Rectal smooth muscle tissue (tissue), 1 donor: ENCODE measurements around the gene DNMT3A.
A peak's percentile ranks its signal among the peaks of the same experiment; 100 is the strongest.

Experiments used
- H3K27ac ChIP-seq: one replicate; pipeline ENCODE4 v1.7.0; 2013; ENCODE audit warnings: low read depth, low read length, inconsistent platforms
- H3K27me3 ChIP-seq: one replicate; pipeline ENCODE4 v1.7.0; 2013; ENCODE audit warnings: low read length; ENCODE audit not compliant: control insufficient read depth, insufficient read depth
- H3K36me3 ChIP-seq: one replicate; pipeline ENCODE4 v1.7.0; 2013; ENCODE audit warnings: low read length; ENCODE audit not compliant: control insufficient read depth, insufficient read depth
- H3K4me1 ChIP-seq: one replicate; pipeline ENCODE4 v1.7.0; 2013; ENCODE audit warnings: low read length; ENCODE audit not compliant: control insufficient read depth, insufficient read depth
- H3K4me3 ChIP-seq: one replicate; pipeline ENCODE4 v1.7.0; 2013; ENCODE audit warnings: low read length
- H3K9ac ChIP-seq: one replicate; pipeline ENCODE4 v1.7.0; 2013; ENCODE audit warnings: low read length

Gene DNMT3A

DNA sequence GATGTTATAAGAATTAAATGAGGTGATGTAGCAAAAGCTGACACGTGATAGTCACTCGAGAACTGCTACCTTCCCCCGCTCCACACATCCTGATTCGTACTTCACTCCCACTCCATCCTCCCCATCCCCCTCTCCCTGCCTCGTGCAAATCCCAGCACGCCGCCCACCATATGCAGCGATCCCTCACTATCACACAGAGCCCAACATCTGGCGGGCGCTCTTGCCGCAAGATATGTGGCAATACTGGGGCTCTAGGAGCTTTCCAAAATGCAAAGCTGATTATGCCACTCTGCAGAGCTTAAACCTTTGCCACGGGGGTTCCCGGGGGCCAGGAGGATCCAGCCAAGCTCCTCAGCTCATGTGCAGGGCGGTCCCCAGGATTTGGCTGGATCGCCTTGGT is 37.4 kb downstream of the DNMT3A start:
- H3K9ac ChIP-seq: no peak overlapping the region
- no peak overlapping the region for H3K4me3 ChIP-seq
- no peak overlapping the region for H3K27ac ChIP-seq
- no peaks in the 10 kb centered on the region for H3K36me3 ChIP-seq
- H3K27me3 ChIP-seq: no peaks in the 10 kb centered on the region
- peaks cover 22% of the 10 kb centered on the region for H3K4me1 ChIP-seq

DNA sequence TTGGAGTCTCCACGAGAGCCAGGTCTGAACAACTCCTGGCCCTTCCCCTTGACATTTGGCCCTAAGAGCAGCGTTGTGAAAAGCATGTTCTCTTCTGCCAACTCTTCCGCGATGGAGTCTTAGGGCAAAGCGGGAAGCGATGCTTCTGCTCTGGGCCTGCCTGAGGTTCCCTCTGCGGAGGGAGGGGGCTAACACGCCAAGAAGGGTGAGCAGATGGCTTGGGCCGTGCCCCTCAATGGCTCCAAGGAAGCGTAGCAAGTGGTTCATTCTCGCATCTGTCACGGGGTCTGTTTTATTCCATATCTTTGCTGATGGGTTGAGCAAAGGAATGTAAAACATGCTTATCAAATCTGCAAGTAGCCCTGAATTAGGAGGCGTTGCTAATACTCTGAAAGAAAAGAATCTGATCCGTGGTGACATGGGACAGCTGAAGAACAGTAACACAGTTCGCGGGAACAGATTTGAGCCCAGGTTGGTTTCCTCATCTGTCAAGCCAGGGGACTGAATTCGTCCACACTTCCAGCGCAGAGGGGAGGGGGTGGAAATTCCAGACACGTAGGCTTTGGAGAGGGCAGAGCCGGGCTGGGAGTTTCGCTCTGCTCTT is 38.0 kb downstream of the DNMT3A start:
- no peaks in the 10 kb centered on the region for H3K36me3 ChIP-seq
- H3K4me1 ChIP-seq: peaks cover 22% of the 10 kb centered on the region
- H3K27me3 ChIP-seq: no peaks in the 10 kb centered on the region
- H3K27ac ChIP-seq: no peak overlapping the region
- H3K4me3 ChIP-seq: no peak overlapping the region
- H3K9ac ChIP-seq: no peak overlapping the region

DNA sequence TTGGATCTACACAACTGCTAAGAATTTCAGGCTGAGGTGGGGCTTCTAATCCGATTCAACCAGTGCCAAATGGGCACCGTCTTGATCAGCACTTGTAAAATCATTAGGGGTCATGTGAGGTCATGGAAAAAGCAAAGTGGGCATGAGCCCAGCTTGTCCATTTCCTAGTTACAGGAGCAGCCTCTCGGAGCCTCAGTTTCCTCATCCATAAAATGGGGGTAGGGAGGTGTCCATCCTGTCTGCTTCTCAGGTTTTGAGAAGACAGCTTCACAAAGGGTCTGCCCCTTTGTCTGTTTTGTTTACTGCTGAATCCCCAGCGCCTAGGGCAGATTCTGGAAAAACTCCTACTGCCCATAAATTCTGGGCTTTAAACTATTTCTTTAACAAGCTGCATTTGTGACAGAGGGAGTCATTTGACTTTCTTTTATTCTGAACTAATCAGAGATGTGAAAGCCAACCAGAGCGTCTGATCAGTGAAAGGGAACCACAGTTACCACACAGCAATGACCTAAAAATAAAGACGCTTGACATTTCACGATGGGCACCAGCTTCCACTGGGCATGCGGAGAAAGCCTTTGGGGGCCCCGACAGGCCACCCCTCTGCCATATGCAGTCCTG is 38.9 kb downstream of the DNMT3A start:
- no peaks in the 10 kb centered on the region for H3K27me3 ChIP-seq
- H3K36me3 ChIP-seq: no peaks in the 10 kb centered on the region
- peaks cover 17% of the 10 kb centered on the region for H3K4me1 ChIP-seq
- H3K4me3 ChIP-seq: no peak overlapping the region
- H3K27ac ChIP-seq: no peak overlapping the region
- no peak overlapping the region for H3K9ac ChIP-seq

DNA sequence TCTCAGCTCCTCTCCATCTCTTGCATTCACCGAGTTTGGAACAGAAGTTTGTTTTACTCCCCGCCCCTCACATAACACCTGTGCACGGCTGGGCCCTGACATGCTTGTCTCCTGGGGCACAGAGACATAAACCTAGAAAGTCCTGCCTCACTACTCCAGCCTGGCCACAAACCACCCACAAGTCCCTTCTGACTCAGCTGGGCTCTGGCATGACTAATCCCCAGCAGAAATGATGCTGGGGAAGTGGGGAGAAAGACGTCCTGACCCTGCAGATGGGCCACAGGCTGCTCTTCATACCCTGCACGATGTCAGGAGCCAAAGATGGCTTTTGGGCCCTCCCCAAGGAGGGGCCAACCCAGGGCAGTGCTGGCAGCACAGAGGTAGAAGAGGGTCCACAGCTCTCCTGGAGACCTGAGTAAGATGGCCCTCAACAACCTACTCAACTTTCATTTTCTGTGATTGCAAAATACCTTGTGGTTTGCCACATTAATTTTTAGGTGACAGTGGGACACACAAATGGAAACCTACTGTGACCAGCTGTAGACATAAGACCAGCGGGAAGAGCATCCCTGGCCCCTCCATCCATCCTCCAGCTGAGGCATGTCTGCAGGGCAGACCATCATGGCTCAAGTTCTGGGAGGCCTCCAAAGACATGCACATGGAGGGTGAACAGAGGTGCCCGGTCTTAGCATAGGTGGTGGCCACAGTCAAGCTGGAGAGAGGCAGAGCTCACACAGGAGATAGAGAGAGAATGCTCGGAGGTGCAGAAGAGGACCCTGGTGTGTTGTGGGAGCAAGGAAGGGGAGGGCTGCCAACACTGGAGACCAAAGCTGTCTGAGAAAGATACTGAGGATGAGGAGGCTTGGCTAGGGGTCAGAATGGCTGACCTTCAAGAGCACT is 40.0 kb downstream of the DNMT3A start:
- Histone ChIP-seq H3K27me3 (no peaks in the 10 kb centered on the region), H3K36me3 (no peaks in the 10 kb centered on the region), H3K4me1 (peaks cover 13% of the 10 kb centered on the region), H3K27ac (no peak overlapping the region), H3K9ac (no peak overlapping the region), H3K4me3 (no peak overlapping the region)

DNA sequence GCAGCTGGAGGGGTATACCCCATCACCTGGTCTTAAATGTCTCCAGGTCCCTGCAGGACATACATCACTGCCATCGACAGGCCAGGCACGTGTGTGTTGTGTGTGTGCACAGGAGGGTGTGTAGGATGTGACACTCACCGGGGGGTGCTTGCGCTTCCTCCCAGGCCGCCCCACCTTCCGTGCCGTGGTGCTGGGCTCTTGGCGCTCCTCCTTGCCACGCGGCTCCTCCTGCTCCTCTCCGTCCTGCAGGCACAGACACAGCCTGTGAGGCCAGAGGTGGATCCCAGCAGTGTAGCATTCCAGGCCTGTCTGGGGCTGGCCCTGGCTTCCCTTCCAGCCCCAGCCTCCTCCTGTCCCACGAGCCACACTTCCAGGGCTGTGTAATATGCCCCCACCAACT is 41.7 kb downstream of the DNMT3A start:
- no peak overlapping the region for H3K4me3 ChIP-seq
- no peak overlapping the region for H3K9ac ChIP-seq
- H3K36me3 ChIP-seq: no peaks in the 10 kb centered on the region
- no peaks in the 10 kb centered on the region for H3K27me3 ChIP-seq
- no peak overlapping the region for H3K27ac ChIP-seq
- H3K4me1 ChIP-seq: peaks cover 8% of the 10 kb centered on the region

DNA sequence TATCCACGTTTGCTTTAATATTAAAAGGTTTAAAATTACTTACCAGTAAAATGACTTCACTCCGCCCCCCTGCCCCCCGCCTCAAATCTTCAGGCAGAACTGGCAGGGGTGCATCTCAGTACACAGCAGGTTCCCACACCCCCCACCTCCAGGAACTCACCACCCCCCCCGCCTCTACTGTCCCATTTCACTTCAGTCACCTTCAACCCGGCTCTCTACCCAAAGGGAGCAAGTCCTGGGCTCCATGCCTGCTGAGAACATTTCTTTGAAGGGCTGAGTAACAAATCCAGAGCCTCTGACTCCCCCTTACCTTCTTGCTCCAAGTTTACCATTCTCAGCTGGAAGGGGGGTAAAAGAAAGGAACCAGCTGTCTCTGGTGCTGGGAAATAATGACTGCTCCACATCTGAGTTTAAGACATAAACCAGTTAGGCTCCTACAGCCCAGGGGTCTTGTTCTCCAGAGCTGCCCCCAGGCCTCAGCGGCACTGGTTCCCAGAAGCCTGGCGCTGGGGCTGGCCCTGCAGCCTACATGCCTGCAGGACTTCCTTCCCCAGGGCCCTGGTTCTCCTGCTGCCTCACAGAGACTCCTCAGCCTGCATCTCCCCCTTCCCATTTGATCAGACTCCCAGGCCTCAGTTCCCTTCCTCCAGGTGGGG is 42.8 kb downstream of the DNMT3A start:
- Histone ChIP-seq H3K27ac (no peak overlapping the region), H3K27me3 (no peaks in the 10 kb centered on the region), H3K4me1 (peaks cover 19% of the 10 kb centered on the region), H3K36me3 (no peaks in the 10 kb centered on the region), H3K4me3 (no peak overlapping the region), H3K9ac (no peak overlapping the region)

DNA sequence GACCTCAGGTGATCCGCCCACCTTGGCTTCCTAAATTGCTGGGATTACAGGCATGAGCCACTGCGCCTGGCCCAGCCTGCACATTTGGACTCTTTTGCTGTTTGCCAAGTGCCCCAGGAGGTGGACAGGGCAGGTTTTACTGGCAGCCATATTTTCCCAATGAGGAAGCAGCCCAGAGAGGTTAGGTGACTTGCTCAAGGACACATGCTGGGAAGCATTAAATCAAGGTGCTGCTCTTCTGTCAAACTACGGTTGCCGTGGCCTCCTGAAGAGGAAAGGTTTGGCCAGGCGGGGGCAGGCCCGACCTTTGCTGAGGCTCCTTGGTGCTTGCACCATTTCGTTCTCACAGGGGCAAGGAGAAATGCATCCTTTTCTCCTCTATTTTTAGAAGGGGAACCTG is 44.0 kb downstream of the DNMT3A start:
- Histone ChIP-seq H3K4me1 (peaks cover 19% of the 10 kb centered on the region), H3K9ac (no peak overlapping the region), H3K27me3 (no peaks in the 10 kb centered on the region), H3K36me3 (no peaks in the 10 kb centered on the region), H3K27ac (no peak overlapping the region), H3K4me3 (no peak overlapping the region)

DNA sequence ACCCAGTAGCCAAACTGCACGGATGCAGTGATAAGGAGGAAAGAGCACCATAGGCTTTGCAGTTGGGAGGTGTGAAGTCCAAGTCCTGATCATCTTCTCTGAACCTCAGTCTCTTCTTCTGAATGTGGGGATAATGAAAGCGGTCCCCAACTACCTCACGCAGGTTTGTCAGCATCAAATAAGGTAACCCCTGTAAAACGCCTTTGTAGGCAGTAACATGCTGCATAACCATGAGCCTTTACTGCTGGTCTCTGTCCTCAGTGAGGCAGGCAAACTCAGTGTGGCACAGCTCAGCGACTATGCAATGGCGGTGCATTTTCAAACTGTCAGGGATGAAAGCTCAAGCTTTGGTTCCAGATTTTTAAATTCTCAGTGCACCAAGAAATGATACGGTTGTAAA is 46.1 kb downstream of the DNMT3A start:
- H3K27ac ChIP-seq: peak overlapping the region; percentile 81
- no peaks in the 10 kb centered on the region for H3K27me3 ChIP-seq
- H3K36me3 ChIP-seq: no peaks in the 10 kb centered on the region
- H3K9ac ChIP-seq: no peak overlapping the region
- peaks cover 19% of the 10 kb centered on the region for H3K4me1 ChIP-seq
- peak overlapping the region; percentile 45 for H3K4me3 ChIP-seq

DNA sequence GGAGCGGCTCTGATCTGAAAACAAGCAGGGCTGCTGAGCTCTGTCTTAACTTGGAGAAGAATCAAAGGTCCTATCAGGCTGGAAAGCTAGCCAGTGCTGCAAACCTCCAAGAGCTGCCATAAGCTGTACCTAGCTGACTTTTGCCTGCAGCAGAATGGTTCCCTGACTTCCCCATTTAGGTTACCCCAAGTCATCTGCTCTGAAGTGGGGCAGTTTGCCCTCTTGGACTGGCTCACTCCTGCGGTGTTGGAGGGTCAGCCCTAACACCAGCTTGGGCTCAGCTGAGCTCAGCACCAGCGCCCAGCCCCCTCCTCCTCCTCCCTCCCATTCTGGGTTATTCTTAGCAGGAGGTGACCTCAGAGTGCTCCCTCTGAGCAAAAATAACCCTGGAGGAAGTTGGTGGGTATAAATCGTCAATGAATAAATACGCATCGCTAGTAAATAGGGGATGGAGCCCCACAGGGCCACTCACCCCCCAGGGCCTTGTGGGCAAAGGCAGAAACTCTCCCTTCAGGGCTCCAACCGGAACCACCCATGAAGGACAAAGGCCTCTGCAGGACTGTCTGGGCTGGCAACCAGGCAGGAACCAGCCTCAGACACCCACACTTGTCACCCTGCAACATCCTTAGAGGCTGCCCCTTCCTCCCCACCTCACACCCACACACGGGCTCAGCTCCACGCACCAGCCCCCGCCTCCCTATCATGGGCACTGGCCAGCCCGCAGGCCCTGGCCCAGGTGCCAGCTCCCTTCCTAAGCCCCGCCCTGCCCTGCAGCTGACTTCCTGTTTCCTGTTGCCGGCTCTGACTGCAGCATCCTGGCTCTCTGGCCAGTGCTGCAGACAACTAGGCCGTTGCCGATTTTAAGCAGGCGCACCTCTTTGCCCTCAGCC is 46.9 kb downstream of the DNMT3A start:
- Histone ChIP-seq H3K36me3 (no peaks in the 10 kb centered on the region), H3K9ac (no peak overlapping the region), H3K27me3 (no peaks in the 10 kb centered on the region), H3K4me1 (peaks cover 19% of the 10 kb centered on the region), H3K27ac (peak overlapping the region; percentile 81), H3K4me3 (peak overlapping the region; percentile 45)

DNA sequence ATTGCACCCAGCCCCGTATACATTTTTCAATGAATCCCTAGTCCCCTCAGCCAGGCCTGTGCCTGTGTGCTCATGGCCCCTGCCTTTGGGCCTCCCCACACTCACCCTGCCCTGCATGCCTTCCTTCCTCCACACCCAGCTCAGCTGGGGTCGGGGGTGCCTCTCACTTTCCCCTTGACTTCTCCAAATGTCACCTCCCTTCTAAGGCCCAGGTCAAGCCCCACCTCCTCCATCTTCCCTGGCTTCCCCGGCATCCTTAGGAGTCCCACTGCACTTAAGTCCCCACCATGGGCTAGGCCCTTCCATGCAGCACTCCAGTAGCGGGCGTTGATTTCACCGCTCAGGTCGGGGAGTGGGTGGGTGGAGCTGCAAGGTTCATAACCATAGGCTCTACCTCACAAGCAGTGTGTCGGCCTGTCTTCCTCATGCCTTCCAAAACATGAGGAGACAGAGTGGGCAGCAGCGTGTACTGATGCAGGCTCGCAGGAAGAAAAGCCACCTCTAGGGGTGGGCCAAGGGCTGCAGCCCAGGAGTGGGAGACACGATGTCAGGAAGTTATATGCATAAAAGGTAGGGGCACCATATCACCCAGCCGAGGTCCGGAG is 47.7 kb downstream of the DNMT3A start:
- peak overlapping the region; percentile 45 for H3K4me3 ChIP-seq
- no peaks in the 10 kb centered on the region for H3K36me3 ChIP-seq
- no peak overlapping the region for H3K9ac ChIP-seq
- H3K4me1 ChIP-seq: peaks cover 19% of the 10 kb centered on the region
- no peaks in the 10 kb centered on the region for H3K27me3 ChIP-seq
- peak overlapping the region; percentile 81 for H3K27ac ChIP-seq

DNA sequence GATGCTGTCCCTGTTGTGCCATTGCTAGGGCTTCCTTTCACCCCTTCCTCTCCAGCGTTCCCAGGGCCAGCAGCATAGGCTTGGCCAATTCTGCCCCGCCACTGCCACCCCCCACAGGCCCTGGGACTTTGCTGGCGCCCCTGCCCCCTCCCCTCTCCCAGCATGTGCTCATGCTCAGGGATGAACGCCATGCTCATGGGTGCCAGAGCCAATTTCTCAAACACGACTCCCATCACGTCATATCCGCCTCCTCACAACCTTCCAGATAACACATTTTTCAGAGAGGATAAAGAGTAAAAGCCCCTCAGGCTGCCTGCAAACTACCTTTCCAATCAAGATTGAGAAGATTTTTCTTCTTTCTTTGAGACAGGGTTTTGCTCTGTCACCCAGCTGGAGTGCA is 48.6 kb downstream of the DNMT3A start:
- no peak overlapping the region for H3K9ac ChIP-seq
- H3K27ac ChIP-seq: no peak overlapping the region
- H3K27me3 ChIP-seq: no peaks in the 10 kb centered on the region
- H3K4me1 ChIP-seq: peaks cover 19% of the 10 kb centered on the region
- H3K4me3 ChIP-seq: no peak overlapping the region
- H3K36me3 ChIP-seq: no peaks in the 10 kb centered on the region
